K562 (cell line): Measurements from ENCODE around the gene UBAC2. TPM values are rescaled to one million over a fixed set of nuclear protein-coding genes. Genes with fewer than 3 reads are reported as not detected.

Experiments
- ATAC-seq: fragments of 200-7000 bp; cut with Tn5 transposase; 3 replicates; pipeline ENCODE4 v1.9.1; 2020; ENCODE audit warnings: moderate library complexity
- BruUV-seq: library from RNA; stranded (reverse); fragments of 400-500 nt; replicated peaks from 2 replicates; lab custom pipeline; 2021; lab: Mats Ljungman, UMichigan
- CTCF ChIA-PET: fragments of 300-600 bp; formaldehyde crosslinking; extraction: SDS; loops from one replicate; lab custom pipeline; 2021; ENCODE audit warnings: low intra/inter-chr PET ratio; lab: Yijun Ruan, JAX
- POLR2A ChIA-PET: fragments of 300-600, 350-650 bp; sonication (Branson Sonifier 250); formaldehyde crosslinking; extraction: SDS; loops from one replicate; lab custom pipeline; 2021; ENCODE audit warnings: antibody characterized with exemption, inconsistent platforms; lab: Yijun Ruan, JAX
- DNase-seq, 4 experiments: peaks; one replicate each; pipeline versions ENCODE4 v3.0.0 to v3.0.0-alpha.2; 2011 to 2018; ENCODE audit warnings: low spot score in 3 of 4, mixed read lengths in 3 of 4; ENCODE audit errors: extremely low read depth in 1 of 4
- FAIRE-seq: peaks from 2 replicates; lab custom pipeline; 2011; peaks lifted over from hg19 to GRCh38; lab: Jason Lieb, UNC
- H2AFZ ChIP-seq: 2 replicates; pipeline ENCODE4 v1.6.0; 2011; ENCODE audit warnings: low read depth, low read length, control low read depth, inconsistent platforms
- H3K27ac ChIP-seq: fragments of 200-600 bp; 3 replicates; pipeline ENCODE4 v1.8.0; 2011; ENCODE audit warnings: low read depth, mild to moderate bottlenecking, control low read depth, inconsistent platforms, low read length, moderate library complexity, mixed read lengths; ENCODE audit errors: extremely low read depth
- H3K27me3 ChIP-seq, 2 experiments: fragments of 300-600 bp in 1 of 2; 2 replicates in 1 of 2; 3 replicates in 1 of 2; pipeline versions ENCODE4 v1.6.0 to v1.8.0; 2011; ENCODE audit warnings: inconsistent platforms in 2 of 2, low read length in 2 of 2, mild to moderate bottlenecking in 1 of 2, mixed read lengths in 1 of 2, moderate library complexity in 1 of 2; ENCODE audit not compliant: control insufficient read depth in 2 of 2, insufficient read depth in 2 of 2
- H3K36me3 ChIP-seq: fragments of 300-600 bp; 3 replicates; pipeline ENCODE4 v1.8.0; 2011; ENCODE audit warnings: mild to moderate bottlenecking, low read length, inconsistent platforms; ENCODE audit not compliant: control insufficient read depth, insufficient read depth
- H3K4me1 ChIP-seq, 2 experiments: fragments of 200-600 bp in 1 of 2; replicated peaks in 1 of 2; 2 replicates in 1 of 2; 3 replicates in 1 of 2; pipeline versions ENCODE4 v1.5.1 to v1.8.0; 2011; ENCODE audit warnings: inconsistent platforms in 2 of 2, low read length in 2 of 2, mild to moderate bottlenecking in 1 of 2, mixed read lengths in 1 of 2, moderate library complexity in 1 of 2; ENCODE audit not compliant: control insufficient read depth in 2 of 2, insufficient read depth in 2 of 2
- H3K4me2 ChIP-seq: 2 replicates; pipeline ENCODE4 v1.6.1; 2011; ENCODE audit warnings: low read length, control low read depth, inconsistent platforms, mixed read lengths; ENCODE audit not compliant: insufficient read depth
- H3K4me3 ChIP-seq: fragments of 200-600 bp; sonication (generic), shearing (Covaris generic); 2 replicates; pipeline ENCODE4 v1.5.1; 2016; ENCODE audit warnings: control low read depth, inconsistent platforms
- H3K79me2 ChIP-seq: fragments of 200-600 bp; 3 replicates; pipeline ENCODE4 v1.8.0; 2011; ENCODE audit warnings: low read length, inconsistent platforms; ENCODE audit not compliant: control insufficient read depth, insufficient read depth
- H3K9ac ChIP-seq, 2 experiments: 2 replicates each; pipeline versions ENCODE4 v1.6.0 to v1.6.1; 2011; ENCODE audit warnings: low read depth in 2 of 2, low read length in 2 of 2, control low read depth in 1 of 2, inconsistent platforms in 1 of 2, mild to moderate bottlenecking in 1 of 2, mixed read lengths in 1 of 2; ENCODE audit not compliant: insufficient read depth in 1 of 2
- H3K9me1 ChIP-seq: one replicate; pipeline ENCODE4 v1.6.0; 2011; ENCODE audit warnings: inconsistent platforms, mild to moderate bottlenecking, low read length, moderate library complexity; ENCODE audit not compliant: control insufficient read depth, insufficient read depth
- H3K9me3 ChIP-seq: replicated peaks from 2 replicates; pipeline ENCODE4 v1.5.1; 2011; ENCODE audit warnings: low read depth, low read length, inconsistent platforms; ENCODE audit not compliant: control insufficient read depth, insufficient read depth
- H4K20me1 ChIP-seq: replicated peaks from 2 replicates; pipeline ENCODE4 v1.6.1; 2011; ENCODE audit warnings: low read length, inconsistent platforms, mixed read lengths; ENCODE audit not compliant: control insufficient read depth, insufficient read depth
- ATF3 ChIP-seq, 2 experiments: fragments of 450-650 bp in 1 of 2; sonication (generic) in 1 of 2; formaldehyde crosslinking in 1 of 2; IDR thresholded peaks in 1 of 2; conservative IDR thresholded peaks in 1 of 2; 2 replicates each; pipeline versions ENCODE4 v1.6.1 to v1.8.1; 2016 to 2023; ENCODE audit warnings: mild to moderate bottlenecking in 2 of 2, moderate library complexity in 2 of 2, inconsistent platforms in 1 of 2, missing genetic modification reagents in 1 of 2
- EHMT2 ChIP-seq: fragments of 450-650 bp; IDR thresholded peaks from 2 replicates; pipeline ENCODE4 v1.6.1; 2018; ENCODE audit warnings: antibody characterized with exemption
- FOXM1 ChIP-seq, 2 experiments: fragments of 450-650 bp in 1 of 2; sonication (generic) in 1 of 2; formaldehyde crosslinking in 1 of 2; IDR thresholded peaks; 2 replicates each; pipeline versions ENCODE4 v1.6.1 to v1.9.0; 2017 to 2022; ENCODE audit warnings: low read depth in 2 of 2, mild to moderate bottlenecking in 2 of 2, missing genetic modification reagents in 1 of 2, moderate library complexity in 1 of 2
- GATAD2A ChIP-seq: fragments of 450-650 bp; IDR thresholded peaks from 2 replicates; pipeline ENCODE4 v1.6.1; 2017
- HIVEP1 ChIP-seq: fragments of 250-450 bp; sonication (Bioruptor Pico); IDR thresholded peaks from 2 replicates; pipeline ENCODE4 v1.4.0; 2020; ENCODE audit warnings: mild to moderate bottlenecking
- MEIS2 ChIP-seq: fragments of 450-650 bp; IDR thresholded peaks from 2 replicates; pipeline ENCODE4 v1.6.1; 2014; ENCODE audit warnings: mild to moderate bottlenecking; ENCODE audit not compliant: partially characterized antibody
- MTA2 ChIP-seq: fragments of 450-650 bp; IDR thresholded peaks from 2 replicates; pipeline ENCODE4 v1.6.1; 2016; ENCODE audit warnings: low read depth
- NCOA6 ChIP-seq: fragments of 450-650 bp; IDR thresholded peaks from 2 replicates; pipeline ENCODE4 v1.6.1; 2017; ENCODE audit warnings: mild to moderate bottlenecking
- RFX5 ChIP-seq: IDR thresholded peaks from 2 replicates; pipeline ENCODE4 v1.6.1; 2011; ENCODE audit warnings: low read depth, mild to moderate bottlenecking, improper control_type of control experiment, low read length
- TAF7 ChIP-seq: fragments of 450-650 bp; IDR thresholded peaks from 2 replicates; pipeline ENCODE4 v1.6.1; 2016; ENCODE audit warnings: missing genetic modification characterization, missing compliant biosample characterization
- XRCC4 ChIP-seq: IDR thresholded peaks from one replicate; pipeline ENCODE4 v1.6.1; 2011; ENCODE audit not compliant: insufficient read depth, insufficient read length; ENCODE audit errors: extremely low read depth
- ZFP30 ChIP-seq: fragments of 250-450 bp; sonication (Bioruptor Pico); IDR thresholded peaks from 2 replicates; pipeline ENCODE4 v1.8.0; 2022; ENCODE audit warnings: moderate library complexity, mild to moderate bottlenecking, inconsistent platforms, borderline replicate concordance
- ZNF12 ChIP-seq: sonication (generic); formaldehyde crosslinking; IDR thresholded peaks from 2 replicates; pipeline ENCODE4 v1.4.0; 2020; ENCODE audit warnings: mild to moderate bottlenecking, missing genetic modification reagents
- ZNF584 ChIP-seq: fragments of 200-800 bp; sonication (Bioruptor generic); IDR thresholded peaks from 2 replicates; pipeline ENCODE4 v1.6.1; 2016; ENCODE audit warnings: low read depth, mild to moderate bottlenecking, missing genetic modification characterization, missing compliant biosample characterization
- WGBS: fragments of 100-300 bp; shearing (Covaris generic); methylation state at CpG from one replicate; pipeline ENCODE4 v1.1.6; 2016; ENCODE audit warnings: low coverage, mixed read lengths; ENCODE audit not compliant: insufficient coverage; ENCODE audit errors: missing lambda C conversion rate; 5-methylcytosine and 5-hydroxymethylcytosine counted together
- in situ Hi-C: fragments of 300-500 bp; cut with MboI; formaldehyde crosslinking; loops from 4 replicates; pipeline ENCODE4 v1.15.0; 2018; ENCODE audit warnings: inconsistent platforms, mixed read lengths
- intact Hi-C: fragments of 100-400 bp; cut with micrococcal nuclease; formaldehyde crosslinking; loops from 2 replicates; pipeline ENCODE4 v1.14.2; 2022
- polyA plus RNA-seq, 8 experiments: library from polyadenylated mRNA; depleted of rRNA in 4 of 8; stranded (reverse) in 5 of 8; unstranded in 3 of 8; fragments of >200 nt; fragmentation: Nextera tagmentation in 2 of 8; fragmentation: Illumina TruSeq in 1 of 8; extraction: Ambion mirVana in 2 of 8; extraction: Trizol in 1 of 8; gene quantifications; 2 replicates each; pipeline versions ENCODE4 v1.2.1 to v1.2.3, GENCODE V29; 2011 to 2014; ENCODE audit warnings: inconsistent platforms in 1 of 8, missing spikeins in 1 of 8
- total RNA-seq, 7 experiments: library from RNA; depleted of rRNA in 6 of 7; stranded (reverse); fragments of >200 nt in 6 of 7; fragmentation: Illumina TruSeq in 2 of 7; extraction: Trizol in 2 of 7; gene quantifications; 2 replicates each; pipeline versions ENCODE4 v1.2.1 to v1.2.3, GENCODE V29; 2011 to 2021; ENCODE audit warnings: low replicate concordance in 1 of 7
- TF ChIP-seq, protein P1 (sequence below): IDR thresholded peaks from 2 replicates; pipeline ENCODE4 v1.6.1; 2016; ENCODE audit warnings: missing genetic modification characterization, missing compliant biosample characterization
- TF ChIP-seq, protein P2 (sequence below), 2 experiments: IDR thresholded peaks; 2 replicates each; pipeline ENCODE4 v1.6.1; 2011; ENCODE audit warnings: borderline replicate concordance in 1 of 2, control low read depth in 1 of 2, low read depth in 1 of 2, low read length in 1 of 2, mild to moderate bottlenecking in 1 of 2, mixed read lengths in 1 of 2, moderate library complexity in 1 of 2; ENCODE audit not compliant: insufficient read depth in 1 of 2, insufficient read length in 1 of 2, poor library complexity in 1 of 2, severe bottlenecking in 1 of 2; ENCODE audit errors: extremely low read depth in 1 of 2
- TF ChIP-seq, protein P3 (sequence below): IDR thresholded peaks from 2 replicates; pipeline ENCODE4 v1.6.1; 2011; ENCODE audit not compliant: insufficient read length; ENCODE audit errors: extremely low read depth
- TF ChIP-seq, protein P4 (sequence below): sonication (generic); formaldehyde crosslinking; IDR thresholded peaks from 2 replicates; pipeline ENCODE4 v1.8.1; 2022; ENCODE audit warnings: missing genetic modification reagents

The UBAC2 gene
- total and polyA plus RNA-seq, 9 of the 15 experiments (the other 6 are each of a cell fraction or from before 2014, with no cell fraction given), result 6.0 to 84.1 (median 32.3) TPM

DNA sequence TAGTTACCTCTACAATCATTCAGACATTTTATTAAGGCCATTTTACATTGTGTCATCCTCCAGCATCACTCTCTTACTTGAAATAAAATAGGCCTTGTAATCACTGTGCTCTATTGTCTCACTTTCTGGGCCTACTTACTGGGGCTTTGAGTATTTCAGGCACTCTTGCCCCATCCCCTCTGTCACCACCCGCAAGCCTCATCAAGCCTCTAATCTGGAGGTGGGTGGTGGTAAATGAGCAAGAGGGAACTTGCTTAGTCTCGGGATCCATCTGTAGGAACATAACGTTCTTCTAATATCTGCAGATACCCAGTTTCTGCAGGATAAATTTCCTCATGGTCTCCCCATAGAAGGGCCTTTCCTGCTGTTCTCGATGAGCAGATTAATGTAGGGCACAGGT is 77.0 kb downstream of the UBAC2 start:
- Histone ChIP-seq H4K20me1 (no peaks in the 10 kb centered on the region), H3K36me3 (peaks cover 26% of the 10 kb centered on the region; the same call in 2 of the 3 replicates), H3K27me3 (no peaks in the 10 kb centered on the region), H3K27ac (no peak overlapping the region), H3K4me2 (no peak overlapping the region), H3K9ac (no peak overlapping the region), H3K4me3 (no peak overlapping the region), H3K4me1 (no peaks in the 10 kb centered on the region; a peak in 1 of 5 replicates), H2AFZ (no peak overlapping the region), H3K9me3 (no peaks in the 10 kb centered on the region), H3K9me1 (no peaks in the 10 kb centered on the region), H3K79me2 (peaks cover 7% of the 10 kb centered on the region)
- ChIA-PET POLR2A (no interaction called here), CTCF (no interaction called here)
- 91% methylated on average over 4 of the region's 4 CpGs for WGBS
- no TSS peak for BruUV-seq
- in situ Hi-C loops (no loop called here), intact Hi-C loops (no loop called here)
- no peak for DNase-seq
- ATAC-seq, result no peak
- no peak for FAIRE-seq
- TF ChIP-seq ZNF584 (CRISPR knock-in tag) (no peak), GATAD2A (no peak), MTA2 (no peak), RFX5 (no peak), MEIS2 (no peak), EHMT2 (no peak), ZNF12 (no peak), HIVEP1 (no peak), XRCC4 (no peak), NCOA6 (no peak), ATF3 (IDR thresholded peaks at IDR 0.05) (no peak), ATF3 (CRISPR knock-in tag; conservative IDR thresholded peaks at IDR 0.05) (no peak), FOXM1 (IDR thresholded peaks at IDR 0.05; ENCODE audit: low read depth) (no peak), FOXM1 (CRISPR knock-in tag; IDR thresholded peaks at IDR 0.05; ENCODE audit: low read depth) (no peak), TAF7 (tag) (no peak), ZFP30 (no peak)
- TF ChIP-seq, protein P1, sequence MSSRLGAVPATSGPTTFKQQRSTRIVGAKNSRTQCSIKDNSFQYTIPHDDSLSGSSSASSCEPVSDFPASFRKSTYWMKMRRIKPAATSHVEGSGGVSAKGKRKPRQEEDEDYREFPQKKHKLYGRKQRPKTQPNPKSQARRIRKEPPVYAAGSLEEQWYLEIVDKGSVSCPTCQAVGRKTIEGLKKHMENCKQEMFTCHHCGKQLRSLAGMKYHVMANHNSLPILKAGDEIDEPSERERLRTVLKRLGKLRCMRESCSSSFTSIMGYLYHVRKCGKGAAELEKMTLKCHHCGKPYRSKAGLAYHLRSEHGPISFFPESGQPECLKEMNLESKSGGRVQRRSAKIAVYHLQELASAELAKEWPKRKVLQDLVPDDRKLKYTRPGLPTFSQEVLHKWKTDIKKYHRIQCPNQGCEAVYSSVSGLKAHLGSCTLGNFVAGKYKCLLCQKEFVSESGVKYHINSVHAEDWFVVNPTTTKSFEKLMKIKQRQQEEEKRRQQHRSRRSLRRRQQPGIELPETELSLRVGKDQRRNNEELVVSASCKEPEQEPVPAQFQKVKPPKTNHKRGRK (tag), result no peak
- TF ChIP-seq, protein P2, sequence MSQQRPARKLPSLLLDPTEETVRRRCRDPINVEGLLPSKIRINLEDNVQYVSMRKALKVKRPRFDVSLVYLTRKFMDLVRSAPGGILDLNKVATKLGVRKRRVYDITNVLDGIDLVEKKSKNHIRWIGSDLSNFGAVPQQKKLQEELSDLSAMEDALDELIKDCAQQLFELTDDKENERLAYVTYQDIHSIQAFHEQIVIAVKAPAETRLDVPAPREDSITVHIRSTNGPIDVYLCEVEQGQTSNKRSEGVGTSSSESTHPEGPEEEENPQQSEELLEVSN (IDR thresholded peaks at IDR 0.05; ENCODE audit: borderline replicate concordance in 1 of 2, extremely low read depth in 1 of 2, insufficient read depth in 1 of 2, insufficient read length in 1 of 2, low read depth in 1 of 2, low read length in 1 of 2, poor library complexity in 1 of 2, severe bottlenecking in 1 of 2), result no peak
- TF ChIP-seq, protein P3, sequence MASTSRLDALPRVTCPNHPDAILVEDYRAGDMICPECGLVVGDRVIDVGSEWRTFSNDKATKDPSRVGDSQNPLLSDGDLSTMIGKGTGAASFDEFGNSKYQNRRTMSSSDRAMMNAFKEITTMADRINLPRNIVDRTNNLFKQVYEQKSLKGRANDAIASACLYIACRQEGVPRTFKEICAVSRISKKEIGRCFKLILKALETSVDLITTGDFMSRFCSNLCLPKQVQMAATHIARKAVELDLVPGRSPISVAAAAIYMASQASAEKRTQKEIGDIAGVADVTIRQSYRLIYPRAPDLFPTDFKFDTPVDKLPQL, result no peak
- TF ChIP-seq, protein P4, sequence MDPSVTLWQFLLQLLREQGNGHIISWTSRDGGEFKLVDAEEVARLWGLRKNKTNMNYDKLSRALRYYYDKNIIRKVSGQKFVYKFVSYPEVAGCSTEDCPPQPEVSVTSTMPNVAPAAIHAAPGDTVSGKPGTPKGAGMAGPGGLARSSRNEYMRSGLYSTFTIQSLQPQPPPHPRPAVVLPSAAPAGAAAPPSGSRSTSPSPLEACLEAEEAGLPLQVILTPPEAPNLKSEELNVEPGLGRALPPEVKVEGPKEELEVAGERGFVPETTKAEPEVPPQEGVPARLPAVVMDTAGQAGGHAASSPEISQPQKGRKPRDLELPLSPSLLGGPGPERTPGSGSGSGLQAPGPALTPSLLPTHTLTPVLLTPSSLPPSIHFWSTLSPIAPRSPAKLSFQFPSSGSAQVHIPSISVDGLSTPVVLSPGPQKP (CRISPR knock-in tag), result no peak
